ENCODE data around the gene ZNF681.
"Not testable (repeated sequence)": the region's sequence is repeated elsewhere in the genome, so short reads cannot be mapped to it uniquely, and the experiment has no call there.

ZNF681 gene

DNA sequence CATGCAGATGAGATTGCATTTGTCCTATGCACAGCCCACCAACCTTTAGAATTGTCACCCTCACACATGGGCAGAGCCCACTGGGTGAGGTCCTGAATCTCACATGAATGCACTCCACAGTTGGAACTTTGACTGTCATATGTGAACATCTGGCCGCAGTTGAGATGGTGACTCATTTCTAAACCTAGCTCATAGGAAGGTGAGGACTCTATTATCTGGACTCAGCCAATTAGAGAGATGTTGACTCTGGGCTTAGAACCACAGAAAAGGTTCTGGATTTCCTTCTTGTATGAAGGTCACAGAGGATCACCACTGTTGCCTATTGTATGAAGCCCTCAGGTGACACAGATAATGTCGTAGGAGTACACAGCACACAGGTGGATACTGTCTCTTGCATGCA, 25.6 kb upstream of the ZNF681 start:
- H3K9me3 Mint-ChIP-seq, result peaks cover 67% of the 10 kb centered on the region
- no peak overlapping the region for H3K27ac Mint-ChIP-seq
- intact Hi-C loops (cut with micrococcal nuclease), result no loop called here
- H3K27me3 Mint-ChIP-seq, result no peaks in the 10 kb centered on the region
- no peak overlapping the region for H3K4me3 Mint-ChIP-seq
- H3K36me3 Mint-ChIP-seq (ENCODE audit: low read depth), result no peaks in the 10 kb centered on the region
- no peaks in the 10 kb centered on the region for H3K4me1 Mint-ChIP-seq (ENCODE audit: low read depth)

DNA sequence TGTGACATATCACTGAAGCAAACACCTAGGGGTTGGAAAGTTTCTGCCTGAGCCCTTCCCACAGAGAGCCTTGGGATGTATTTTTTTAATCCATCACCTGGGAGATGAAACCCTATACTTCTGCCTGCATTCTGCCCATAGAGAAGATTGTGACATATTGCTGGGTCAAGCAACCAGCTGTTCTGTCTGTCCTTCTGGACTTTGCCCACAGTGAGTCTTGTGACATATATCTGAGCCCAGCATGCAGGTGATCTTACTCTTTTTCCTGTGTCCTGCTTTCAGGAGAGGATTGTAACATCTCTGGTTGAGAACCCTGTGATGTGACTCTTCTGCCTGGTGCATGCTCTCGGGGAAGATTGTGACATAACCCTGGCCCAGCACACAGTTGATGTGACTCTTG, 24.9 kb upstream of the ZNF681 start:
- no peaks in the 10 kb centered on the region for H3K27me3 Mint-ChIP-seq
- no peaks in the 10 kb centered on the region for H3K36me3 Mint-ChIP-seq (ENCODE audit: low read depth)
- no peak overlapping the region for H3K4me3 Mint-ChIP-seq
- no peaks in the 10 kb centered on the region for H3K4me1 Mint-ChIP-seq (ENCODE audit: low read depth)
- H3K27ac Mint-ChIP-seq, result no peak overlapping the region
- intact Hi-C loops (cut with micrococcal nuclease), result no loop called here
- peaks cover 73% of the 10 kb centered on the region for H3K9me3 Mint-ChIP-seq

DNA sequence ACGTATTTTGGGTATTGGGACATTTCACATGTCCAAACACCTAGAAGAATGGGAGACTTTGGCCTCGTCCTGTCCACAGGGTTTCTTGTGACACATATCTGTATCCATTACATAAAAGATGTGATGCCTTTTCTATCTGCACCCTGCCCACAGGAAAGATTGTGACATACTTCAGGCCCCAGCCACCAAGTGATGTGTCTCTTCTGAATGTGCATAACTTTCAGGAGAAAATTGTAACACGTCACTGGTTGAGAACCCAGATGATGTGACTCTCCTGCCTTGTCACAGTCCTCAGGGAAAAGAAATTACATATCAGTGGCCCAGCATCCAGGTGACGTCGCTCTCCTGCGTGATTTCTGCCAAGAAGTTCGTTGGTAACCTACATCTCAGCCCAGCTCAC, 21.0 kb upstream of the ZNF681 start:
- Mint-ChIP-seq H3K27ac (no peak overlapping the region), H3K36me3 (ENCODE audit: low read depth) (peaks cover 7% of the 10 kb centered on the region)

DNA sequence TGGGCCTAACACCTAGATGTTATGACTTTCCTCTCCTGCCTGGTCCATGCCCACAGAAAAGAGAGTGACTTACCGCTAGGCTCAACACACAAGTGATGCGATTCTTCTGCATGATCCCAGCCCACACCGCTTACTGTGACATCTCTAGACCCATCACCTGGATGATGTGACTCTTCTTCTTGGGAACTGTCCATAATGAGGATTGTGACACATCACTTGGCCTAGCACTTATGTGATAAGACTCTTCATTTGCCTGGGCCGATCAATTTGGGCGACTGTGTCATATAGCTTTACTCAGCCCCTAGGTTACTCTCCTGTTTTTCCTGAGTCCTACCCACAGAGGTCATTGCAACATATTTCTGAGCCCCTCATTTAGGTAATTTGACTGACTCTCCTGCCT, 19.9 kb upstream of the ZNF681 start:
- Mint-ChIP-seq H3K9me3 (peaks cover 67% of the 10 kb centered on the region), H3K27ac (no peak overlapping the region), H3K27me3 (no peaks in the 10 kb centered on the region), H3K36me3 (ENCODE audit: low read depth) (peaks cover 7% of the 10 kb centered on the region), H3K4me1 (ENCODE audit: low read depth) (peaks cover 5% of the 10 kb centered on the region), H3K4me3 (no peak overlapping the region)
- intact Hi-C loops (cut with micrococcal nuclease), result no loop called here

More for the DNA sequence above, 21.0 kb upstream of the ZNF681 start:
- no peaks in the 10 kb centered on the region for H3K27me3 Mint-ChIP-seq
- intact Hi-C loops (cut with micrococcal nuclease), result no loop called here
- H3K4me1 Mint-ChIP-seq (ENCODE audit: low read depth), result no peaks in the 10 kb centered on the region
- H3K4me3 Mint-ChIP-seq, result no peak overlapping the region
- H3K9me3 Mint-ChIP-seq, result peaks cover 67% of the 10 kb centered on the region

DNA sequence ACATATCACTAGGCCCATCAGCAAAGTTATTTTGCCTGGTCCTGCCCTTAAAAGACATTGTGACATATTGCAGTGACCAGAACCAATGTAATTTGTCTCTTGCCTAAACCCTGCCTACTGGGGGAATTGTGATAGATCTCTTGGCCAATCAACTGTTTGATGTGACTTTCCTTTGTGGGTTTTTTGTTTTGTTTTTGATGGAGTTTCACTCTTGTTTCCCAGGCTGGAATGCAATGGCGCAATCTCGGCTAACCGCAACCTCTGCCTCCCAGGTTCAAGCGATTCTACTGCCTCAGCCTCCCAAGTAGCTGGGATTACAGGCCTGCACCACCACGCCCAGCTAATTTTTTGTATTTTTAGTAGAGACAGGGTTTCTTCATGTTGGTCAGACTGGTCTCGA, 19.3 kb upstream of the ZNF681 start:
- H3K4me3 Mint-ChIP-seq; H3K36me3 Mint-ChIP-seq (ENCODE audit: low read depth); H3K27me3 Mint-ChIP-seq; H3K27ac Mint-ChIP-seq; intact Hi-C loops (cut with micrococcal nuclease); H3K4me1 Mint-ChIP-seq (ENCODE audit: low read depth): not testable (repeated sequence)
- peaks cover 62% of the 10 kb centered on the region for H3K9me3 Mint-ChIP-seq

DNA sequence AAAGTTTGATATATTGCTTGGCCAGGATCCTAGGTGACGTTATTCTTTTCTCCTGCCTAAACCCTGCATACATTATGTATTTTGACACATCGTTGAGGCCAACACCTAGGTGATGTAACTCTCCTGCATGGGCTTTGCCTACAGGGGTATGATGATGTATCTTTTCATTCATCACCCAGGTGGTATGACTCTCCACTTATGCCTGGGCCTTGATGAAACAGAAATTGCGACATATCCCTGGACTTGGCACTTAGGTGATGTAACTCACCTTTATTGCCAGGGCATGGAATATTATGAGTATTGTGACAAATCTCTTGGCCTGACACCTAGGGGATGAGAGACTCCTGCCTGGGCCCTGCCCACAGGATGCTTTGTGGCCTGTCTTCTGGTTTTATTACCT, 18.5 kb upstream of the ZNF681 start:
- H3K27ac Mint-ChIP-seq, result no peak overlapping the region
- no peak overlapping the region for H3K4me3 Mint-ChIP-seq
- peaks cover 7% of the 10 kb centered on the region for H3K36me3 Mint-ChIP-seq (ENCODE audit: low read depth)
- intact Hi-C loops (cut with micrococcal nuclease), result no loop called here
- peaks cover 54% of the 10 kb centered on the region for H3K9me3 Mint-ChIP-seq
- H3K27me3 Mint-ChIP-seq, result no peaks in the 10 kb centered on the region
- H3K4me1 Mint-ChIP-seq (ENCODE audit: low read depth), result peaks cover 5% of the 10 kb centered on the region

DNA sequence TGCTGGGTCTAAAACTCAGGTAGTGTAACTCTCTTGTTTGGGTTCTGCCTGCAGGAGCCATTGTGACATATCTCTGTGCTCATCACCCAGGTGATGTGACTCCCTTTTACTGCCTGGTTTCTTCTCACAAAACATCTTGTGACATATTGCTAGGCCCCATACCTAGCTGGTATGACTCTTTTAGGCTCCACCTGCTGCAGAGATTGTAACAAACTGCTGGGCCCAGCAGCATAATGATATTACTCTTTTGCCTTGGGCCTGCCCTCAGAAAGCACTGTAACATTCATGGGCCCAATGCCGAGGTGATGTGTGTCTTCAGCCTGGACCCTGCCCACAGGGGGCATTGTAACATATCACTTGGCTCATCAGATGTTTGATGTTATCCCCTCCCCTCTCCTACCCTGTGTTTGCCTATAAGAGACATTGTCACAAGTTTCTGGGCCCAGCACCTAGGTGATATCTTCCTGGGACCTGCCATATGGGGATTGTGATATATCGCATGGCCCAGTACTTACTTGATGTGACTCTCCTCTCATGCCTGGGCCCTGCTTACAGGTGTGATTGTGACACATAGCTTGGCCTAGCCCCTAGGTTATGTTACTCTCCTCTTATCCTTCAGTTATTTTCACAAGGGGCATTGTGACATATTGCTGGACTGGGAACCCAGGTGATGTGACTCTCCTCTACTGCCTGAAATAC, 18.0 kb upstream of the ZNF681 start:
- H3K27me3 Mint-ChIP-seq, result no peaks in the 10 kb centered on the region
- intact Hi-C loops (cut with micrococcal nuclease), result no loop called here
- H3K9me3 Mint-ChIP-seq, result peaks cover 48% of the 10 kb centered on the region
- peaks cover 5% of the 10 kb centered on the region for H3K4me1 Mint-ChIP-seq (ENCODE audit: low read depth)
- no peak overlapping the region for H3K4me3 Mint-ChIP-seq
- no peak overlapping the region for H3K27ac Mint-ChIP-seq
- H3K36me3 Mint-ChIP-seq (ENCODE audit: low read depth), result peaks cover 7% of the 10 kb centered on the region

DNA sequence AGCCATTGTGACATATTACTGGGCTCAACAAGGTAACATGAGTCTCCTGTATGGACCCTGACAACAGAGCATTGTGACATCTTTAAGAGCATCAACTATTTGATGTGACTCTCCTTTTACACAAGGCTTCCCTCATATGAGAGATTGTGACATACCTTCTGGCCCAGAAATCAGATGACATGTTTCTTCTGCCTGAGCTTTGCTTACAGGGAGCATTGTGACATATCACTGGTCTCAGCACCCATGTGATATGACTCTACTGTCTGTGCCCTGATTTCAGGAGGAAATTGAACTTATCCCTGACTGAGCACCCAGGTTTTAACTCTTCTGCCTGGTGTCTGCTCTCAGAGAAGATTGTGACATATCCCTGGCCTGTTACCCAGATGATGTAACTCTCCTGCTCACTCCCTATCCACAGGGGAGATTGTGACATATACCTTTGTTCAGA, 15.9 kb upstream of the ZNF681 start:
- Mint-ChIP-seq H3K27ac (no peak overlapping the region), H3K4me1 (ENCODE audit: low read depth) (peaks cover 5% of the 10 kb centered on the region), H3K4me3 (no peak overlapping the region), H3K36me3 (ENCODE audit: low read depth) (peaks cover 7% of the 10 kb centered on the region), H3K27me3 (no peaks in the 10 kb centered on the region), H3K9me3 (peaks cover 47% of the 10 kb centered on the region)
- intact Hi-C loops (cut with micrococcal nuclease), result no loop called here

DNA sequence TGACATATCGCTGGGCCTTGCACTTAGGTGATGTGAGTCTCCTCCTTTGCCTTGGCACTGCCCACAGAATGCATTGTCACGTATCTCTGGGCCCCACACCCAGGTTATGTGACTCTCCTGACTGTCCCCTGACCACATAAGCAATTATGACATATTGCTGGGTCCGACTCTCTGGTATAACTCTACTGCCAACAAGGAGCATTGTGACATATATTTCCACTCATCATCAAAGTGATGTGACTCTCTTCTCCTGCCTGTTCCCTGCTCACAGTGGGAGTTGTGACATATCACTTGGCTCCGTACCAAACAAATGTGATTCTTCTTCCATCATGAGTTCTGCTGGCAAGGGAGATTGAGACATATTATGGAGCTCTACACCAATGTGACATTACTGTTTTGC, 15.4 kb upstream of the ZNF681 start:
- H3K9me3 Mint-ChIP-seq, result peaks cover 44% of the 10 kb centered on the region
- H3K4me3 Mint-ChIP-seq, result no peak overlapping the region
- intact Hi-C loops (cut with micrococcal nuclease), result no loop called here
- H3K27ac Mint-ChIP-seq, result no peak overlapping the region
- no peaks in the 10 kb centered on the region for H3K27me3 Mint-ChIP-seq
- peaks cover 5% of the 10 kb centered on the region for H3K4me1 Mint-ChIP-seq (ENCODE audit: low read depth)
- peaks cover 7% of the 10 kb centered on the region for H3K36me3 Mint-ChIP-seq (ENCODE audit: low read depth)

DNA sequence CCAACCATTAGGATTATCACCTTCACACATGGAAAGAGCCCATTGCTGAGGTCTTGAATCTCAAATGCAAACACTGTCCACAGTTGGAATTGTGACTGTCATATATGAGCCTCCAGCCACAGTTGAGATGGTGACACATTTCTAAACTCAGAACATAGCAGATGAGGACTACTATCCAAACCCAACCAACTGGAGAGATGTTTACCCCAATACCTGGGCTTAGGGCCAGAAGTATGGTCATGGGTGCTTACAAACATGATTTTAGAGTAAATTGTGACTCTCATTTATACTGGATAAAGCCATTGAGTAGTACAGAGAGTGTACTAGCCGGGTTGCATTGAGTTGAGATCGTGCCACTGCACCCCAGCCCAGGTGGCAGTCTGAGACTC, 14.0 kb upstream of the ZNF681 start:
- Mint-ChIP-seq H3K9me3 (peaks cover 35% of the 10 kb centered on the region), H3K4me1 (ENCODE audit: low read depth) (peaks cover 5% of the 10 kb centered on the region), H3K4me3 (no peak overlapping the region), H3K36me3 (ENCODE audit: low read depth) (peaks cover 7% of the 10 kb centered on the region), H3K27ac (no peak overlapping the region), H3K27me3 (no peaks in the 10 kb centered on the region)
- intact Hi-C loops (cut with micrococcal nuclease), result no loop called here

DNA sequence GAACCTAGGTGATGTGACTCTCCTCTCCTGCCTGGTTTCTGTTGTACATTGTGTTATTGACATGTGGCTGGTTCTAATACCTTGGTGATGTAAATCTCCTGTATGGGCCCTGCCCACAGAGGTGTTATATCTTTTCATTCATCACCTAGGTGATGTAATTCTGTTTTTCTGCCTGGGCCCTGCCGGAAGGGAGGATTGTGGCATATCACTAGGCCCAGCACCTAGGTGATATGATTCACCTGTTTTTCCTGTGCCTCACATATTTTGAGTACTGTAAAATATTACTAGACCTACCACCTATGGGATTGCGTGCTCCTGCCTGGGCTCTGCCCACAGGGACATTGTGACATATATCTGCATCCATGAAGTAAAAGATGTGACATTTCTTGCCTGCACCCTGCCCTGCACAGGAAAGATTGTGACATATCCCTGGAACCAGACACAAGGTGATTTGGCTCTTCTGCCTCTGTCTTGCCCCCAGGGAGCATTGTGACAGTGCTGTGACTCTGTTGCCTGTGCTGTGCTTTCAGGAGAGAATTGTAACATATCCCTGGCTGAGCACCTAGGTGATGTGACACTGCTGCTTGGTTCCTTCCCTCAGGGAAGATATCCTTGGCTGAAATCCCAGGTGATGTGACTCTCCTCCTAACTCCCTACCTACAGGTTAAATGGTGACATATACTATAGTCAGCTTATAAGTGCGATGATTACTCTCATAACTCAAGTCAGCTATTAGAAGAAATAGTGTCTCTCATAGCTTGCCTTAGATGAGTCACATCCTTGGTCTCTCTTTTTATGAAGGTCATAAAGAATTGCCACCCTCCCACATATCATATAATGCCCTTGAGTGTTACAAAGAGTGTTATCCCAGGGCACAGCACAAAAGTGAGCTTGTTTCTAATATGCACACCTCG, 13.3 kb upstream of the ZNF681 start:
- H3K9me3 Mint-ChIP-seq, result peaks cover 28% of the 10 kb centered on the region
- no peak overlapping the region for H3K27ac Mint-ChIP-seq
- no peak overlapping the region for H3K4me3 Mint-ChIP-seq

DNA sequence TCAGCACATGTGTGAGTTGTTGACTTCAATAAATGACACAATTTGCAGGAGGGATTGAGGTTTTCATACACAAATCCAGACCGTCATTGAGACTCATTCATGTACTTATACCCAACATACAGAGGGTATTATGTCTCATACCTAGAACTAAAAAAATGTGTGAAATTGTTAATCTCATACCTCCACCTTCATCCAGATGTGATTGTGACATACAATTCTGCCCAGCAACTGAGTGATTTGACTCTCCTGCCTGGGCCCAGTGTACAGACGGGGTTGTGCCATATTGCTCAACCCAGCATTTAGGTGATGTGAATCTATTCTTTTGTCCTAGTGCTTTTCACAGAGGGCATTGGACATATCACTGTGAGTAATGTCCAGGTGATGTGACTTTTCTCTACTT, 12.6 kb upstream of the ZNF681 start:
- H3K9me3 Mint-ChIP-seq, result peaks cover 21% of the 10 kb centered on the region
- no peaks in the 10 kb centered on the region for H3K36me3 Mint-ChIP-seq (ENCODE audit: low read depth)
- no peak overlapping the region for H3K4me3 Mint-ChIP-seq
- no peak overlapping the region for H3K27ac Mint-ChIP-seq
- intact Hi-C loops (cut with micrococcal nuclease), result no loop called here
- H3K4me1 Mint-ChIP-seq (ENCODE audit: low read depth), result peaks cover 5% of the 10 kb centered on the region
- no peaks in the 10 kb centered on the region for H3K27me3 Mint-ChIP-seq

More for the DNA sequence above, 13.3 kb upstream of the ZNF681 start:
- Mint-ChIP-seq H3K27me3 (no peaks in the 10 kb centered on the region), H3K4me1 (ENCODE audit: low read depth) (peaks cover 5% of the 10 kb centered on the region), H3K36me3 (ENCODE audit: low read depth) (peaks cover 4% of the 10 kb centered on the region)
- intact Hi-C loops (cut with micrococcal nuclease), result no loop called here

DNA sequence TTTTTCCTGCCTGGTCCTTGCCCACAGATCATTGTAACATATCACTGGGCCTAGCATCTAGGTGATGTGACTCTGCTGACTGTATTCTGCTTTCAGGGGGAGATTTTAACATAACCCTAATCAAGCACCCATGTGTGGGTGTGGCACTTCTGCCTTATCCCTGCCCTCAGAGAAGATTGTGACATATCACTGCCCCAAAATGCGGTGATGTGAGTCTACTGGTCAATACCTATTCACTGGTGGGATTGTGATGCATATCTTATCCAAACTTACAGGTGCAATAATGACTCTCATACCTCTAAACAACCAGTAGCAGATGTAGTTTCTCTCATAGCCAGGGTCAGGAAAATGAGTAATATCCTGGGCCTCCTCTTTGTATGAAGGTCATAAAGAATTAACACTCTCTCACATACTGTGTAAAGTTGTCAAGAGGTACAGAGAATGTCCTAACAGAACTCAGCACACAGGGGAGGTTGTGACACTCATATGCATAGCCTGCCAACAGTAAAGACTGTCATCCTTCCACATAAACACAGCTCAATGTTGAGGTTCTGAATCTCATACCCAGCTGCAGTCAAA, 12.1 kb upstream of the ZNF681 start:
- H3K4me3 Mint-ChIP-seq, result no peak overlapping the region
- peaks cover 16% of the 10 kb centered on the region for H3K9me3 Mint-ChIP-seq
- no peaks in the 10 kb centered on the region for H3K27me3 Mint-ChIP-seq
- H3K27ac Mint-ChIP-seq, result no peak overlapping the region
- H3K36me3 Mint-ChIP-seq (ENCODE audit: low read depth), result no peaks in the 10 kb centered on the region
- intact Hi-C loops (cut with micrococcal nuclease), result no loop called here
- peaks cover 5% of the 10 kb centered on the region for H3K4me1 Mint-ChIP-seq (ENCODE audit: low read depth)

All from dendritic cell treated with granulocyte-macrophage colony-stimulating factor and Interleukin-4, amounts not matched to agents 40 ng/mL and 50 ng/mL, for 4 days (primary cell).